ENCODE measurements around the gene SCAMP1. TPM values are rescaled to one million over a fixed set of nuclear protein-coding genes. Genes with fewer than 3 reads are reported as not detected.

Gene SCAMP1
- total and polyA plus RNA-seq, 2 donors (not counting 1 experiment from before 2014, with no cell fraction given) = 44.3 to 60.6 TPM

- TF ChIP-seq CTCF (conservative IDR thresholded peaks at IDR 0.05 in 1 of 2, IDR thresholded peaks at IDR 0.05 in 1 of 2; ENCODE audit: low read depth in 1 of 2, low read length in 2 of 2) (no peak), EZH2 (IDR thresholded peaks at IDR 0.05; ENCODE audit: low read length, missing control alignments) (no peak)
- H3K27ac ChIP-seq (ENCODE audit: insufficient read depth, low read length) = no peak overlapping the region
- DNase-seq (ENCODE audit: low read depth in 2 of 2) = no peak
- H4K20me1 ChIP-seq (ENCODE audit: control insufficient read depth, extremely low read depth, insufficient read depth, low read length) = no peaks in the 10 kb centered on the region
- no peaks in the 10 kb centered on the region for H3K9me3 ChIP-seq (ENCODE audit: control insufficient read depth, insufficient read depth, low read depth, low read length)
- H3K9ac ChIP-seq (ENCODE audit: insufficient read depth, low read length) = no peak overlapping the region
- H2AFZ ChIP-seq (ENCODE audit: low read length) = no peak overlapping the region
- H3K4me3 ChIP-seq (replicated peaks in 1 of 4; ENCODE audit: control extremely low read depth in 1 of 4, insufficient read depth in 1 of 4, low read depth in 3 of 4, low read length in 4 of 4) = no peak overlapping the region
- H3K4me1 ChIP-seq (ENCODE audit: control insufficient read depth, extremely low read depth, insufficient read depth, low read length) = no peaks in the 10 kb centered on the region
- H3K4me2 ChIP-seq (ENCODE audit: extremely low read depth, insufficient read depth, low read length) = no peak overlapping the region
- no peaks in the 10 kb centered on the region for H3K36me3 ChIP-seq (ENCODE audit: control insufficient read depth, insufficient read depth, low read length)
- no peaks in the 10 kb centered on the region for H3K79me2 ChIP-seq (ENCODE audit: control insufficient read depth, insufficient read depth, low read length)
- H3K27me3 ChIP-seq (ENCODE audit: control insufficient read depth, insufficient read depth, low read length) = no peaks in the 10 kb centered on the region
Observed at GRCh38 chr5:78369680-78370079, 9.3 kb downstream of the SCAMP1 start.

GRCh38 chr5:78373231-78373630 lies 12.8 kb downstream of the SCAMP1 start:
- no peaks in the 10 kb centered on the region for H3K36me3 ChIP-seq (ENCODE audit: control insufficient read depth, insufficient read depth, low read length)
- H3K27ac ChIP-seq (ENCODE audit: insufficient read depth, low read length) = no peak overlapping the region
- H3K79me2 ChIP-seq (ENCODE audit: control insufficient read depth, insufficient read depth, low read length) = no peaks in the 10 kb centered on the region
- no peaks in the 10 kb centered on the region for H3K9me3 ChIP-seq (ENCODE audit: control insufficient read depth, insufficient read depth, low read depth, low read length)
- H2AFZ ChIP-seq (ENCODE audit: low read length) = no peak overlapping the region
- no peak for TF ChIP-seq EZH2 (IDR thresholded peaks at IDR 0.05; ENCODE audit: low read length, missing control alignments)
- no peak for TF ChIP-seq CTCF (conservative IDR thresholded peaks at IDR 0.05 in 1 of 2, IDR thresholded peaks at IDR 0.05 in 1 of 2; ENCODE audit: low read depth in 1 of 2, low read length in 2 of 2)
- no peak overlapping the region for H3K4me2 ChIP-seq (ENCODE audit: extremely low read depth, insufficient read depth, low read length)
- no peaks in the 10 kb centered on the region for H3K27me3 ChIP-seq (ENCODE audit: control insufficient read depth, insufficient read depth, low read length)
- H3K4me1 ChIP-seq (ENCODE audit: control insufficient read depth, extremely low read depth, insufficient read depth, low read length) = no peaks in the 10 kb centered on the region
- peak; percentile 3 to 28 for DNase-seq (ENCODE audit: low read depth in 2 of 2)
- no peak overlapping the region for H3K4me3 ChIP-seq (replicated peaks in 1 of 4; ENCODE audit: control extremely low read depth in 1 of 4, insufficient read depth in 1 of 4, low read depth in 3 of 4, low read length in 4 of 4)
- H3K9ac ChIP-seq (ENCODE audit: insufficient read depth, low read length) = no peak overlapping the region
- H4K20me1 ChIP-seq (ENCODE audit: control insufficient read depth, extremely low read depth, insufficient read depth, low read length) = no peaks in the 10 kb centered on the region

- TF ChIP-seq CTCF (conservative IDR thresholded peaks at IDR 0.05 in 1 of 2, IDR thresholded peaks at IDR 0.05 in 1 of 2; ENCODE audit: low read depth in 1 of 2, low read length in 2 of 2) (no peak), EZH2 (IDR thresholded peaks at IDR 0.05; ENCODE audit: low read length, missing control alignments) (no peak)
Observed at GRCh38 chr5:78376315-78376714, 15.9 kb downstream of the SCAMP1 start.

More at GRCh38 chr5:78376315-78376714, 15.9 kb downstream of the SCAMP1 start:
- DNase-seq (ENCODE audit: low read depth in 2 of 2) = no peak
- Histone ChIP-seq H3K27ac (ENCODE audit: insufficient read depth, low read length) (no peak overlapping the region), H3K9me3 (ENCODE audit: control insufficient read depth, insufficient read depth, low read depth, low read length) (no peaks in the 10 kb centered on the region), H4K20me1 (ENCODE audit: control insufficient read depth, extremely low read depth, insufficient read depth, low read length) (peaks cover 2% of the 10 kb centered on the region), H3K27me3 (ENCODE audit: control insufficient read depth, insufficient read depth, low read length) (no peaks in the 10 kb centered on the region), H3K4me3 (replicated peaks in 1 of 4; ENCODE audit: control extremely low read depth in 1 of 4, insufficient read depth in 1 of 4, low read depth in 3 of 4, low read length in 4 of 4) (no peak overlapping the region), H2AFZ (ENCODE audit: low read length) (no peak overlapping the region), H3K36me3 (ENCODE audit: control insufficient read depth, insufficient read depth, low read length) (no peaks in the 10 kb centered on the region), H3K4me2 (ENCODE audit: extremely low read depth, insufficient read depth, low read length) (no peak overlapping the region), H3K4me1 (ENCODE audit: control insufficient read depth, extremely low read depth, insufficient read depth, low read length) (no peaks in the 10 kb centered on the region), H3K9ac (ENCODE audit: insufficient read depth, low read length) (no peak overlapping the region), H3K79me2 (ENCODE audit: control insufficient read depth, insufficient read depth, low read length) (no peaks in the 10 kb centered on the region)
